PC-9 (cell line): ENCODE data around the gene HMGN1.

Source experiments
- EZH2 ChIP-seq: fragments of 200-600 bp; sonication (generic); IDR thresholded peaks from 2 replicates; pipeline ENCODE4 v1.8.0; 2017; ENCODE audit warnings: antibody characterized with exemption, low read depth
- TF ChIP-seq, protein P1 (sequence below): fragments of 200-600 bp; sonication (generic); conservative IDR thresholded peaks from 2 replicates; pipeline ENCODE4 v1.6.1; 2017; ENCODE audit warnings: mixed run types, antibody characterized with exemption, mild to moderate bottlenecking, moderate library complexity

DNA sequence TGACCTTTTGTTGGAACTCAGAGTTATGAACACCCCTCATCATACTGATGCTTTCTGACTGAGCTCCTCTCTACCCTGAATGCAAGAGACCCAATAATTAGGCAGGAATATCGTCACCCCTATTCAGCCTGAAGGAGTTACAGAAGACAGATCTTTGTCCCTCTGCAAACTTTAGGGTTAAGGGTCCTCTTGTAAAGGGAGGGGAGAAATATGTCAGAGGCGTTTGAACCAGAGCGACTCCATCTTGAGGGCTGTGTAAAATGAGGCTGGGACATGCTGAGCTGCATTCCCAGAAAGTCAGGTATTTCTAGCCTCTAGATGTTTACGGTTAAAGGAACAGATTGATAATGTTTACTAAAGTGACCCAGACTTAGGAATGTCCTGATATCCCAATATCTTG is 10.5 kb upstream of the HMGN1 start:
- TF ChIP-seq, protein P1, sequence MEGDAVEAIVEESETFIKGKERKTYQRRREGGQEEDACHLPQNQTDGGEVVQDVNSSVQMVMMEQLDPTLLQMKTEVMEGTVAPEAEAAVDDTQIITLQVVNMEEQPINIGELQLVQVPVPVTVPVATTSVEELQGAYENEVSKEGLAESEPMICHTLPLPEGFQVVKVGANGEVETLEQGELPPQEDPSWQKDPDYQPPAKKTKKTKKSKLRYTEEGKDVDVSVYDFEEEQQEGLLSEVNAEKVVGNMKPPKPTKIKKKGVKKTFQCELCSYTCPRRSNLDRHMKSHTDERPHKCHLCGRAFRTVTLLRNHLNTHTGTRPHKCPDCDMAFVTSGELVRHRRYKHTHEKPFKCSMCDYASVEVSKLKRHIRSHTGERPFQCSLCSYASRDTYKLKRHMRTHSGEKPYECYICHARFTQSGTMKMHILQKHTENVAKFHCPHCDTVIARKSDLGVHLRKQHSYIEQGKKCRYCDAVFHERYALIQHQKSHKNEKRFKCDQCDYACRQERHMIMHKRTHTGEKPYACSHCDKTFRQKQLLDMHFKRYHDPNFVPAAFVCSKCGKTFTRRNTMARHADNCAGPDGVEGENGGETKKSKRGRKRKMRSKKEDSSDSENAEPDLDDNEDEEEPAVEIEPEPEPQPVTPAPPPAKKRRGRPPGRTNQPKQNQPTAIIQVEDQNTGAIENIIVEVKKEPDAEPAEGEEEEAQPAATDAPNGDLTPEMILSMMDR = no peak
- TF ChIP-seq EZH2 = no peak
